HG02678 (cell line): ENCODE data around the gene SH2B3.

ENCODE experiments used
- ATAC-seq: cut with Tn5 transposase; IDR thresholded peaks from one replicate; pipeline ENCODE4 v1.9.1; 2021; ENCODE audit warnings: mild to moderate bottlenecking, moderate library complexity; ENCODE audit not compliant: unreplicated experiment

SH2B3 gene

GRCh38 chr12:111427417-111428074 is 21.8 kb downstream of the SH2B3 start:
- no peak for ATAC-seq

- no peak for ATAC-seq
Observed at GRCh38 chr12:111428081-111428727, 22.5 kb downstream of the SH2B3 start.

DNA sequence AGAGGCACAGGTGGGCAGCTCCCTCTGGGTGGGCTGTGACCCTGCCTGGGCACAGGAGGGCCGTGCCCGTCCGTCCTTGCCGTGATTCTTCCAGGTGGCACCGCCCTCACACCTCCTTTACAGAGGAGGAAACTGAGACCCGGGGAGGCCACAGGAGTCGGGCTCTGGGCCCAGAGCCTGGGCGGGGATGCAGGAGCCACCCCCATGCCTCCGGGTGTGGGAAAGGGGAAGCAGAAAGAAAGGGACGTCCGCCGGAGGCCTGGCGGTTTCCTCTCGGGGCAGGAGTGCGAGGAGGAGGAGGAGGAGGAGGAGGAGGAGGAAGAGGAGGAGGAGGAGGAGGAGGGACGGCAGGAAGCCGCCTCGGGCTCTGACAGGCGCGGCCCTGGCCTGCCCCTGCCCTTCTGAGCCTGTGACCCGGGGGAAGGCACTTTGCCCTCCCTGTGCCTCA is 23.0 kb downstream of the SH2B3 start:
- ATAC-seq, result no peak

GRCh38 chr12:111429828-111430432 is 24.2 kb downstream of the SH2B3 start:
- peak; percentile 22 for ATAC-seq

GRCh38 chr12:111430433-111431353 is 25.0 kb downstream of the SH2B3 start:
- ATAC-seq, result no peak

- no peak for ATAC-seq
Observed at GRCh38 chr12:111431772-111432171, 26.0 kb downstream of the SH2B3 start.

DNA sequence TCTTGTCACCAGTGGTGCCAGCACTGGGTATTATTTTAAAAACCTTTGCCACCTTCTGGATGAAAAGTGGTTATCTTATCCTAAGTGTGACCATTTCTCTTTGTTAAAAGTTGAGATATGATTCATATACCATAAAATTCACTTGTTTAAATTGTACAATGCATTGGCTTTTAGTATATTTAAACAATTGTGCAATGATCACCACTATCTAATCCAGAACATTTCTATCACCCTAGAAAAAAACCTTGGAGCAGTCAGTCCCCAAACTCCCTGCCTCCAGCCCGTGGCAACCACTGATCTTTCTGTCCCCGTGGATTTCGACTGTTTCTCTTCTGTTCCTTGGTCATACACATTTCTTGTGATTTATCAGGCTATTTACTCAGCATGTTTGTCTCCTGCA is 28.3 kb downstream of the SH2B3 start:
- no peak for ATAC-seq

GRCh38 chr12:111434680-111435338 is 29.1 kb downstream of the SH2B3 start:
- peak; percentile 71 for ATAC-seq

DNA sequence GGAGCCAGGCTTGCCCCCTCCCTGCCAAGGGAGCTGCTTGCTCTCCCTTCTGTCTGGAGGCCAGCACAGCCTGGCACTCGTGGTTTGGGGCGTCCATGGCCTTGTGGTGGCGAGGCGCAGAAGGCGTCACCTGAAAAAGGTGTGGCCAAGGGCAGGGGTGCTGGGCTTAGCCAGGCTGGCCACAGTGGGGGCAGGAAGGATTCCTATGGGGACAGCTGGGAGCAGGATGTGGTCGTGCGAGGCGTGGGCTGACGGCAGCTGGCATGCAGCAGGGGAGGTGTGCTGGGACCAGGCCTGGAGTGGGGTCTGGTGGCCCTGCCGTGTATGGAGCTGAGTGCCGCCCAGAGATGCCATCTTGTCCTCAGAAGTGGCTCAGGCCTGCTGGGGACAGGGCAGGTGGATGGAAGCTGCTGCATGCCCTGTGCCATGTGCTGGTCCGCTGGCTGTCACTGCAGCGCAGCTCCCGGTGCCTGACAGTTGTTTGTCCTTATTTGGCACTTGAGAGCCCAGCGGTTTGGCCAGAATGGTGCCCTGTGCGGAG is 30.0 kb downstream of the SH2B3 start:
- no peak for ATAC-seq

DNA sequence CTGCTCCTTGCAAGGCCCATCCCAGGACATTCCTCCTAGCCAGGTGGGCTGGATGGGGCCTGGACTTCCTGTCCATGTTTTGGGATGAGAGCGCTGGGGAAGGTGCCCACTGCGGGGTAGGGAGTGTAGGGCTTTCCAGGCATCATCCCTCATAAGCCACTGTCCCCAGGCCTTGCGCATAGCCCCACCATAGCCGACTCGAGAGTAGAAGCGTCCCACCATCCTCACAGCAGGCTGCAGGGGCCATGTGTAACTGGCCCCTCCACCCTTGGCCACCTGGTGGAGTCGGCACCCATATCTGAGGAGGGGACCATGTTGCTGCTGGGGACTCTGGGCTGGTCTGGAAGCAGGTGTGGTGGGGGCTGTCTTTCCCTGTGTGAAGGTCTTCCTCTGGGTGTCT is 30.5 kb downstream of the SH2B3 start:
- ATAC-seq, result no peak

DNA sequence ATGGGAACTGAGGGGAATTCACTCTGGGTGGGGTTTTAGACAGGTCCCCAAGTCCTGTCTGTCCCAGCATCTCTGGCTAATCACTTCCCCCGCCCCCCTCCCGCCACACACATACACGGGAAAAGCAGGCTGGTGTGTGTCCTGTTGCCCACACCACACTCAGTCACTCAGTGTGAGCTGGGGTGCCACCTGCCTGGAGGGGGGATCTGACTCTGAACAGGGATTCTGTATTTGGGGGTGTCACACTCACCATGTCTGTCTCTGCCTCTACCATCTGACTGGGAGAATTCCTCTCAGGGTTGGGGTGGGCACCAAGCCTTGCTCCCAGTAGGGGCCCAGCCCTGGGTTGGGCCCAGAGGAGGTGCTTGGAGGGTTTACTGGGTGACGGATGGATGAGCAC is 31.1 kb downstream of the SH2B3 start:
- ATAC-seq, result no peak

DNA sequence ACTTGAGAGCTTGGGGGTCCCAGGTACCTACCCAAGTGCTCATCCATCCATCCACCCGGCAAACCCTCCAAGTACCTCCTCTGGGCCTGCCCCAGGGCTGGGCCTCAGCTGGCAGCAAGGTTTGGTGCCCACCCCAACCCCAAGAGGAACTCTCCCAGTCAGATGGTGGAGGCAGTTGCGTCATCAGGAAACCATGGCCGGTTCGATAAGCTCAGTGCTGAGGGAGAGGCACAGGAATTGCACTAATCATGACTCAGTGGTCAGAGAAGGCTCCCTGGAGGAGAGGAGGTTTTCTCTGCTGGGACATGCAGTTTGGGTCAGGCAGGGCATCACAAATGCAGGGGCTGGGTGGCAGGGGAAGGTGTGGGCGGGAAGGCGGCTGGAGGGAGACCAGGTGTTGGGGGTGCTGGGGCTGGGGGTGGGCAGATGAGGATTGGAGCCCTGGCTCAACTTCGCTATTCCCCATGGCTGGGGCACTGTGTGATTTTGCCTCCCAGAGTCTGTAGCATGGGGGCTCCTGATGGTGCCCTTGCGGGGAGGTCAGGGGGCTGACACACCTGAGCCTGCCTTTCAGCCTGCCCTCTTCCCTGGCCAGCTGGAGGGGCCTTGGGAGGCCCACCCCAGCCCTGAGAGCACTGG is 32.2 kb downstream of the SH2B3 start:
- ATAC-seq, result no peak

DNA sequence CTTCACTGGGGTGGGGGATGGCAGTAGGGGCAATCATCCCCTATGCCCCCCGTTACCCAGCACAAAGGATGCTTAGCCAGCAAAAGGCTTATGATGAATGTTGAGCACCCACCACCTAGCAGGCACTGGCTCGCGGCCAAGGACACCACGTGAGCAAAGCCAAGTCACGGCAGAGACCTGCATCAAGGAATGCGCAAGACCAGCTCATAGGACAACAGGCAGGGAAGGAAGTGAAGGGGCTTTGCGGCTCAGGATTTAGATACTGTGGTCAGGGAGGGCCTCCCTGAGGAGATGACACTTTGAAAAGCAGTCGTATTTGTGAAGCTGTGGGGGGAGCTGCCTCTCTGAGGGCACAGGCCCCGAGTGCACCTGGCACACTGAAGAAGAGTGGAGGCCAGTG is 32.8 kb downstream of the SH2B3 start:
- ATAC-seq, result no peak

DNA sequence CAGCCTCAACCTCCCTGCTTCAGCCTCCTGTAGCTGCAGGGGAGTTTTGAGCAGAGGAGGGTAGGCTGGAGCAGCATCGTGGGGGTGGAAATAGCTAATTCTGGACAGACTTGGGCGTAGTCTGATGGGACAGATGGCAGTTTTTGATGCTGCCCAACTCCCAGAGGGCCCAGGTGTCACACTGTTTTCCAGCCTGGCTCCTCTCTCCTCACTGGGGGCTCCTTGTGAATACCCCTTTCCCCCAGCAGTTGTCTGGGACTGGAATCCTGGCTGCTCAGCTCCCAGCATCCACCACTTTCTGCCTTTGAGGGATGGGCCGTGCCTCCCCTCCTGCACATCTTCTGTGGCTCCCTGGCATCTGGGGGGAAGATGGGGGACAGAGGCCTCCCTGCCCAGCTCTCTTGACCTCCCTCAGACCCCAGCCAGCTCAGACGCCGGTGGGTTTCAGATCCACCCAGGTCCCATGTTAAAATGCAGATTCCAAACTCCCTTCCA is 34.0 kb downstream of the SH2B3 start:
- no peak for ATAC-seq

- ATAC-seq, result no peak
Observed at GRCh38 chr12:111440152-111440551, 34.4 kb downstream of the SH2B3 start.

DNA sequence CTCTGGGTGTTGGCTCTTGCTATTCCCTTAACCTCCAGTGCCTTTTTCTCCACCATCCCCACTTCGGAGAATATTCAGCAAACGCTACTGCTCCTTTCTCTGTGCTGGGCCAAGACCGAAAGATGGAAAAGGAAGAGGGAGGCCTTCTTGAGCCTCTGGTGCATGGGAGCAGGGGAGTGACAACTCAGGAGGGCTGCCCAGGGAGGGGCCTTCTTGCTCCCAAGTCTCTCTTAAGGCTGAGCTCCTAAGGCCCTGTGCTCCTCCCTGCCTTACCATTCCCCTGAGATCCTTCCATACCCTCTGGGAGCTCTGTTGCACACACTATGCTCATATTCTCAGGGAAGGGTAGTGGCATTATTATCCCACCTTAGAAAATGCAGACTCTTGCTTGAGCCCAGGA is 34.9 kb downstream of the SH2B3 start:
- ATAC-seq, result no peak

DNA sequence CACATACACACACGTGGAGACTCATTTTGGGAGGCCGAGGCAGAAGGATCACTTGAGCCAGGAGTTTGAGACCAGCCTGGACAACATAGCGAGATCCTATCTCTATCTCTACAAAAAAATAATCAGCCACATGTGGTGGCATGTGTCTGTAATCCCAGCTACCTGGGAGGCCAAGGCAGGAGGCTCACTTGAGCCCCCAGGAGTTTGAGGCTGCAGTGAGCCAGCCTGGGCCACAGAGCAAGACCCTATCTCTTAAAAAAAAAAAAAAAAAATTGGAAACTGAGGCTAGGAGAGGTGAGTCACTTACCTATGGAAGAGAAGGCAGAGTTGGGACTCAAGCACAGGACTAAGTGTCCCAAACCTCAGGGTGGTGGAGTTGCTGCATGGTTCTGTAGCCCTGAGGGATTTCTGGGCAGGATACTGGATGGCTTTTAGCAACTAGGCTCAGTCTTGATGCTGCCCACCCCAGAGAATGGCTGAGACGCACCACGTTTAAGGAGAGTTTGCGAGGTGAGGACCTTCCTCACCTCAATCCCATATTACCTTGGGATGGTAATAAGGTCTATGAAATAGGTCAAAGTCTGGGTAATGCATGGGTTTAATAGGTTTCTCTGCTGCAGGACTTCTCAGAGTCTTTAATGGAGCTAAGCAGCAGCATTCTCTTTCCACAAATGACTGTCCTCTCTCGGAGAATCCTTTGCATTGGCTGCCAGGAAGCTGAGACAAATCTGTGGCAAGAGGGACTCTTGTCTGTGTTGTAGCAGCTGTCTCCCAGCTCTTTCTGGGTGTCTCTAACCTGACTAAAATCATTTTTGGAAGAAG is 35.6 kb downstream of the SH2B3 start:
- no peak for ATAC-seq

DNA sequence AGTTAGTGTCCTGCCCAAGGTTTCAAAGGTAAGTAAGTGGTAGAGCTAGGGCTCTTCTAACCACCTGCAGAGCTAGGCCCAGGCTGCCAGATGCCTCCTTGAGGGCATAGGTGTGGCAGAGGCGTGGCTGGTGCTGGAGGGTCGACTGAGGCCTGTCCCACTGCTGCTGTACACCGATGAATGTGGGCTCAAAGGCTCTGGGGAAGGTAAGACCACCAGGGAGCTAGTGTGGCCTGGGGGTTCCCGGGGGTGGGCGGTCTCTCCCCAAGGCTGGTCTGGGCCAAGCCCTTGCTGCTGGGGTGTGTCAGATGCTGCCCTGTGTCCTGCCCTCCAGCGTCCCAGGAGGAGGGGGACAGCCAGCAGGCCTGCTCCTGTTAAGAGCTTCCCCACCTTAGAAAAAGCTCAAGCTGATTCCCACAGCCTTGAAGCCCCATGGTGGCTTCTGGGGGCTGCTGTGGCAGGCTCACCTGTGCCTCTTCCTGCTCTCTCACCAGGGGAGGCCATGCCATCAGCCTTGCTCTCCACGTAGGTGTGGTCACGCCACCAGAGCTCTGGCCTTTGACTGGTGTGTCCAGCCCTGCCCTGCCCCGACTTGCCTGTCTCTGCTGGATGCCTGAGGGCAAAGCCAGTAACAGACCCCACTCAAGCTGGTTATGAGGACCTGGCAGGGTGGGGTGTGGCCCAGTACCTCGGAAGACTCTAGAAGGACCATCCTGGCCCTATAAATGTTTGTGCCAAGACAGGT is 36.8 kb downstream of the SH2B3 start:
- ATAC-seq, result no peak
